ENCODE results near the gene MMP7. TPM values are rescaled to one million over a fixed set of nuclear protein-coding genes. Genes with fewer than 3 reads are reported as not detected.

MMP7 gene
- total and polyA plus RNA-seq, 4 donors: 0.99 to 1.8 (median 1.4) TPM; not detected in 1

DNA sequence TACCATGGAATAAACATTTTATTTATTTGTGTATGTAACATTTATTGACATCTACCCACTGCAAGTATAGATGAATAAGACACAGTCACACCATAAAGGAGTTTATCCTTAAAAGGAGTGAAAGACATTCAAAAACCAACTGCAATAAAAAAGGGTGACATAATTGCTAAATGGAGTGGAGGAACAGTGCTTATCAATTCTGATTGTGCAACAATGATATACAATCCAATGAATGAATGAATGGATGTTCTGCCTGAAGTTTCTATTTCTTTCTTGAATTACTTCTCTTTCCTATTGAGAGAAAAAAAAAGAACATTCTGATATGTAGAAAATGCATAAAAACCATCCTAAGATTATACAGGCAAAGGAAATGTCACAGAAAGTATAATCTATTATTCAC, 10.0 kb downstream of the MMP7 start (continued):
- TF ChIP-seq, protein P1, sequence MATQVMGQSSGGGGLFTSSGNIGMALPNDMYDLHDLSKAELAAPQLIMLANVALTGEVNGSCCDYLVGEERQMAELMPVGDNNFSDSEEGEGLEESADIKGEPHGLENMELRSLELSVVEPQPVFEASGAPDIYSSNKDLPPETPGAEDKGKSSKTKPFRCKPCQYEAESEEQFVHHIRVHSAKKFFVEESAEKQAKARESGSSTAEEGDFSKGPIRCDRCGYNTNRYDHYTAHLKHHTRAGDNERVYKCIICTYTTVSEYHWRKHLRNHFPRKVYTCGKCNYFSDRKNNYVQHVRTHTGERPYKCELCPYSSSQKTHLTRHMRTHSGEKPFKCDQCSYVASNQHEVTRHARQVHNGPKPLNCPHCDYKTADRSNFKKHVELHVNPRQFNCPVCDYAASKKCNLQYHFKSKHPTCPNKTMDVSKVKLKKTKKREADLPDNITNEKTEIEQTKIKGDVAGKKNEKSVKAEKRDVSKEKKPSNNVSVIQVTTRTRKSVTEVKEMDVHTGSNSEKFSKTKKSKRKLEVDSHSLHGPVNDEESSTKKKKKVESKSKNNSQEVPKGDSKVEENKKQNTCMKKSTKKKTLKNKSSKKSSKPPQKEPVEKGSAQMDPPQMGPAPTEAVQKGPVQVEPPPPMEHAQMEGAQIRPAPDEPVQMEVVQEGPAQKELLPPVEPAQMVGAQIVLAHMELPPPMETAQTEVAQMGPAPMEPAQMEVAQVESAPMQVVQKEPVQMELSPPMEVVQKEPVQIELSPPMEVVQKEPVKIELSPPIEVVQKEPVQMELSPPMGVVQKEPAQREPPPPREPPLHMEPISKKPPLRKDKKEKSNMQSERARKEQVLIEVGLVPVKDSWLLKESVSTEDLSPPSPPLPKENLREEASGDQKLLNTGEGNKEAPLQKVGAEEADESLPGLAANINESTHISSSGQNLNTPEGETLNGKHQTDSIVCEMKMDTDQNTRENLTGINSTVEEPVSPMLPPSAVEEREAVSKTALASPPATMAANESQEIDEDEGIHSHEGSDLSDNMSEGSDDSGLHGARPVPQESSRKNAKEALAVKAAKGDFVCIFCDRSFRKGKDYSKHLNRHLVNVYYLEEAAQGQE (IDR thresholded peaks at IDR 0.05): no peak
- TF ChIP-seq MAX (IDR thresholded peaks at IDR 0.05): no peak

- DNase-seq (ENCODE audit: low spot score): no peak
- Histone ChIP-seq H3K27me3 (ENCODE audit: control insufficient read depth in 4 of 4, insufficient read depth in 4 of 4, low read length in 3 of 4) (no peaks in the 10 kb centered on the region), H3K9ac (ENCODE audit: low read depth in 1 of 2, low read length in 2 of 2) (no peak overlapping the region), H3K4me3 (ENCODE audit: low read depth in 1 of 3, low read length in 3 of 3) (no peak overlapping the region), H3K4me1 (ENCODE audit: control insufficient read depth in 4 of 4, insufficient read depth in 4 of 4, low read length in 3 of 4) (peaks cover 0 to 4% (median 0%) of the 10 kb centered on the region in 4 donors), H3K27ac (ENCODE audit: low read depth in 1 of 2, low read length in 2 of 2) (no peak overlapping the region), H3K36me3 (ENCODE audit: control insufficient read depth in 4 of 4, insufficient read depth in 3 of 4, low read depth in 1 of 4, low read length in 3 of 4) (no peaks in the 10 kb centered on the region), H3K9me3 (ENCODE audit: control insufficient read depth in 4 of 4, low read length in 3 of 4) (no peaks in the 10 kb centered on the region)
- no peak for TF ChIP-seq YY1 (IDR thresholded peaks at IDR 0.05)
- TF ChIP-seq, protein P1 (IDR thresholded peaks at IDR 0.05): no peak
- no peak for TF ChIP-seq FOXA2 (IDR thresholded peaks at IDR 0.05)
- TF ChIP-seq RAD21 (IDR thresholded peaks at IDR 0.05): peak; percentile 21 to 24
- 93% methylated on average over 3 of the region's 3 CpGs for WGBS
These were observed 12.1 kb downstream of the MMP7 start for GRCh38 chr11:102518296-102519094.

GRCh38 chr11:102517670-102518069, 12.9 kb downstream of the MMP7 start:
- Histone ChIP-seq H3K27ac (ENCODE audit: low read depth in 1 of 2, low read length in 2 of 2) (no peak overlapping the region), H3K4me3 (ENCODE audit: low read depth in 1 of 3, low read length in 3 of 3) (no peak overlapping the region), H3K36me3 (ENCODE audit: control insufficient read depth in 4 of 4, insufficient read depth in 3 of 4, low read depth in 1 of 4, low read length in 3 of 4) (no peaks in the 10 kb centered on the region), H3K9ac (ENCODE audit: low read depth in 1 of 2, low read length in 2 of 2) (no peak overlapping the region), H3K27me3 (ENCODE audit: control insufficient read depth in 4 of 4, insufficient read depth in 4 of 4, low read length in 3 of 4) (no peaks in the 10 kb centered on the region), H3K4me1 (ENCODE audit: control insufficient read depth in 4 of 4, insufficient read depth in 4 of 4, low read length in 3 of 4) (peaks cover 0 to 4% (median 0%) of the 10 kb centered on the region in 4 donors), H3K9me3 (ENCODE audit: control insufficient read depth in 4 of 4, low read length in 3 of 4) (no peaks in the 10 kb centered on the region)
- DNase-seq (ENCODE audit: low spot score): no peak
- 89% methylated on average over 3 of the region's 3 CpGs for WGBS
- TF ChIP-seq NR2F2 (IDR thresholded peaks at IDR 0.05) (no peak), HNF4G (IDR thresholded peaks at IDR 0.05) (no peak), HNF4A (conservative IDR thresholded peaks at IDR 0.05) (no peak)
- TF ChIP-seq, protein P2, sequence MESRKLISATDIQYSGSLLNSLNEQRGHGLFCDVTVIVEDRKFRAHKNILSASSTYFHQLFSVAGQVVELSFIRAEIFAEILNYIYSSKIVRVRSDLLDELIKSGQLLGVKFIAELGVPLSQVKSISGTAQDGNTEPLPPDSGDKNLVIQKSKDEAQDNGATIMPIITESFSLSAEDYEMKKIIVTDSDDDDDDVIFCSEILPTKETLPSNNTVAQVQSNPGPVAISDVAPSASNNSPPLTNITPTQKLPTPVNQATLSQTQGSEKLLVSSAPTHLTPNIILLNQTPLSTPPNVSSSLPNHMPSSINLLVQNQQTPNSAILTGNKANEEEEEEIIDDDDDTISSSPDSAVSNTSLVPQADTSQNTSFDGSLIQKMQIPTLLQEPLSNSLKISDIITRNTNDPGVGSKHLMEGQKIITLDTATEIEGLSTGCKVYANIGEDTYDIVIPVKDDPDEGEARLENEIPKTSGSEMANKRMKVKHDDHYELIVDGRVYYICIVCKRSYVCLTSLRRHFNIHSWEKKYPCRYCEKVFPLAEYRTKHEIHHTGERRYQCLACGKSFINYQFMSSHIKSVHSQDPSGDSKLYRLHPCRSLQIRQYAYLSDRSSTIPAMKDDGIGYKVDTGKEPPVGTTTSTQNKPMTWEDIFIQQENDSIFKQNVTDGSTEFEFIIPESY (IDR thresholded peaks at IDR 0.05): no peak
